Naive B cell (primary cell): ENCODE results near the gene CLBA1. TPM values are rescaled to one million over a fixed set of nuclear protein-coding genes. Genes with fewer than 3 reads are reported as not detected.
"Not testable (repeated sequence)": the region's sequence is repeated elsewhere in the genome, so short reads cannot be mapped to it uniquely, and the experiment has no call there.

Source experiments
- ATAC-seq, 2 donors: fragments of 150-1000 bp; cut with Tn5 transposase; 2 replicates each; pipeline ENCODE4 v1.10.0; 2021; ENCODE audit warnings: low read depth in 2 of 2, mild to moderate bottlenecking in 2 of 2, moderate library complexity in 2 of 2
- DNase-seq: peaks from one replicate; pipeline ENCODE4 v3.0.0; 2022
- H3K27ac Mint-ChIP-seq, 6 donors: one replicate each; pipeline ENCODE4 v1.8.0; 2020 to 2022; ENCODE audit warnings: mild to moderate bottlenecking in 6 of 6, mixed read lengths in 6 of 6, moderate library complexity in 5 of 6, inconsistent platforms in 2 of 6
- H3K27me3 Mint-ChIP-seq, 3 donors: one replicate each; pipeline ENCODE4 v1.8.0; 2021 to 2022; ENCODE audit warnings: mixed read lengths in 3 of 3, mild to moderate bottlenecking in 1 of 3
- H3K36me3 Mint-ChIP-seq, 2 donors: one replicate each; pipeline ENCODE4 v1.8.0; 2020 to 2022; ENCODE audit warnings: mixed read lengths in 2 of 2, inconsistent platforms in 1 of 2, mild to moderate bottlenecking in 1 of 2
- H3K4me1 Mint-ChIP-seq, 3 donors: one replicate each; pipeline ENCODE4 v1.8.0; 2020 to 2022; ENCODE audit warnings: mixed read lengths in 3 of 3, inconsistent platforms in 1 of 3, mild to moderate bottlenecking in 1 of 3, moderate library complexity in 1 of 3
- H3K4me3 Mint-ChIP-seq, 8 donors: one replicate each; pipeline ENCODE4 v1.8.0; 2020 to 2022; ENCODE audit warnings: mild to moderate bottlenecking in 8 of 8, mixed read lengths in 8 of 8, moderate library complexity in 8 of 8, inconsistent platforms in 2 of 8
- H3K9me3 Mint-ChIP-seq, 7 donors: one replicate each; pipeline ENCODE4 v1.8.0; 2020 to 2022; ENCODE audit warnings: mixed read lengths in 7 of 7, mild to moderate bottlenecking in 5 of 7, inconsistent platforms in 2 of 7, moderate library complexity in 1 of 7
- polyA plus RNA-seq, 6 donors: library from polyadenylated mRNA; unstranded; fragments of 300-500 nt; fragmentation: Illumina TruSeq; gene quantifications; one replicate each; pipeline ENCODE4 v1.2.3, GENCODE V29; 2021; ENCODE audit warnings: low read depth in 6 of 6

Gene CLBA1
- polyA plus RNA-seq, 6 donors from 2014 or later: 0.59 to 1.1 (median 0.85) TPM; not detected in 1

DNA sequence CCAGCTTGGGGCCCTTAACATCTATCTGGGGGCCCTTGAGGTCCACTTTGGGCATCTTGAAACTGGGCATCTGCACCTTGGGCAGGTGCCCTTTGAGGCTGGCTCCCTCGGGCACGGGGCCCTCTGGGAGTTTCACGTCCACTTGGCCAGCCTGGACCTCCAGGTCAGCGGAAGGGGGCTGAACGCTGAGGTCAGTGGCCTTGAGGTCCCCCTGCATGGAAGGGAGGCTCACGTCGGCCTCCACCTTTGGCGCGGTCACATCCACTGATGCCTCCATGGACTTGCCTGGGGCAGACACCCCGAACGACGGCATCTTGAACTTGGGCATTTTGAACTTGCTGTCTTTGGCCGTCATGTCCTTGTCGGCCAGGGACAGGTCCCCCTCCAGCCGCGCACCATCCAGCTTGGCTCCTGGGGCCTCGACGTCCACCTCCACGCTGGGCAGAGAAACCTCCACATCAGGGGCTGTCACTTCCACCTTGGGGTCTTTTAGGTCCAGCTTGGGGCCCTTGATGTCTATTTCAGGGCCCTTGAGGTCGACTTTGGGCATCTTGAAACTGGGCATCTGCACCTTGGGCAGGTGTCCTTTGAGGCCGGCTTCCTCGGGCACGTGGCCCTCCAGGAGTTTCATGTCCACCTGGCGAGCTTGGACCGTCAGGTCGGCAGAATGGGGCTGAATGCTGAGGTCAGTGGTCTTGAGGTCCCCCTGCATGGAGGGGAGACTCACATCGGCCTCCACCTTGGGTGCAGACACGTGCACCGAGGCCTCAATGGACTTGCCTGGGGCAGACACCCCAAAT lies 42.2 kb upstream of the CLBA1 start:
- H3K4me1 Mint-ChIP-seq, H3K36me3 Mint-ChIP-seq, H3K27ac Mint-ChIP-seq, ATAC-seq, H3K4me3 Mint-ChIP-seq, H3K9me3 Mint-ChIP-seq, H3K27me3 Mint-ChIP-seq, DNase-seq: not testable (repeated sequence)

GRCh38 chr14:104944016-104944308 lies 41.6 kb upstream of the CLBA1 start:
- not testable (repeated sequence) for H3K4me1 Mint-ChIP-seq, H3K9me3 Mint-ChIP-seq, ATAC-seq, H3K27me3 Mint-ChIP-seq, H3K4me3 Mint-ChIP-seq, DNase-seq, H3K36me3 Mint-ChIP-seq, H3K27ac Mint-ChIP-seq

DNA sequence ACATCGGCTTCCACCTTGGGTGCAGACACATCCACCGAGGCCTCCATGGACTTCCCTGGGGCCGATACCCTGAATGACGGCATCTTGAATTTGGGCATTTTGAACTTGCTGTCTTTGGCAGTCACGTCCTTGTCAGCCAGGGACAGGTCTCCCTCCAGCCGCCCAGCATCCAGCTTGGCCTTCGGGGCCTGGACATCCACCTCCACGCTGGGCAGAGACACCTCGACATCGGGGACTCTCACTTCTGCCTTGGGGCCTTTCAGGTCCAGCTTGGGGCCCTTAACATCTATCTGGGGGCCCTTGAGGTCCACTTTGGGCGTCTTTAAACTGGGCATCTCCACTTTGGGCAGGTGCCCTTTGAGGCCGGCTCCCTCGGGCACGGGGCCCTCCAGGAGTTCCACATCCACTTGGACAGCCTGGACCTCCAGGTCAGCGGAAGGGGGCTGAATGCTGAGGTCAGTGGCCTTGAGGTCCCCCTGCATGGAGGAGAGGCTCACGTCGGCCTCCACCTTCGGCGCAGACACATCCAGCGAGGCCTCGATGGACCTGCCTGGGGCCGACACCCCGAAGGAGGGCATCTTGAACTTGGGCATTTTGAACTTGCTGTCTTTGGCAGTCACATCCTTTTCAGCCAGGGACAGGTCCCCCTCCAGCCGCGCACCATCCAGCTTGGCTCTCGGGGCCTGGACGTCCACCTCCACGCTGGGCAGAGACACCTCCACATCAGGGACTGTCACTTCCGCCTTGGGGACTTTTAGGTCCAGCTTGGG lies 41.0 kb upstream of the CLBA1 start:
- H3K9me3 Mint-ChIP-seq, ATAC-seq, H3K4me3 Mint-ChIP-seq, H3K27ac Mint-ChIP-seq, H3K36me3 Mint-ChIP-seq, H3K27me3 Mint-ChIP-seq, DNase-seq, H3K4me1 Mint-ChIP-seq: not testable (repeated sequence)

- DNase-seq, ATAC-seq, H3K27me3 Mint-ChIP-seq, H3K27ac Mint-ChIP-seq, H3K36me3 Mint-ChIP-seq, H3K4me3 Mint-ChIP-seq, H3K4me1 Mint-ChIP-seq, H3K9me3 Mint-ChIP-seq: not testable (repeated sequence)
These were observed 40.3 kb upstream of the CLBA1 start for GRCh38 chr14:104945266-104945665.

- H3K27ac Mint-ChIP-seq: peak overlapping the region in 1 of 6 donors; percentile 74
- not testable (repeated sequence) for H3K36me3 Mint-ChIP-seq, H3K27me3 Mint-ChIP-seq, H3K9me3 Mint-ChIP-seq, ATAC-seq, H3K4me3 Mint-ChIP-seq, H3K4me1 Mint-ChIP-seq, DNase-seq
These were observed 39.3 kb upstream of the CLBA1 start for GRCh38 chr14:104945986-104946965.

- not testable (repeated sequence) for H3K27ac Mint-ChIP-seq, ATAC-seq, H3K4me1 Mint-ChIP-seq, DNase-seq, H3K36me3 Mint-ChIP-seq, H3K9me3 Mint-ChIP-seq, H3K4me3 Mint-ChIP-seq, H3K27me3 Mint-ChIP-seq
These were observed 38.4 kb upstream of the CLBA1 start for GRCh38 chr14:104947201-104947600.

- not testable (repeated sequence) for ATAC-seq, H3K27ac Mint-ChIP-seq, H3K27me3 Mint-ChIP-seq, H3K36me3 Mint-ChIP-seq, H3K4me3 Mint-ChIP-seq, DNase-seq, H3K9me3 Mint-ChIP-seq, H3K4me1 Mint-ChIP-seq
These were observed 37.5 kb upstream of the CLBA1 start for GRCh38 chr14:104947881-104948735.

- no peaks in the 10 kb centered on the region for H3K27me3 Mint-ChIP-seq
- H3K27ac Mint-ChIP-seq: no peak overlapping the region
- H3K9me3 Mint-ChIP-seq: no peaks in the 10 kb centered on the region
- H3K4me1 Mint-ChIP-seq: no peaks in the 10 kb centered on the region
- H3K36me3 Mint-ChIP-seq: no peaks in the 10 kb centered on the region
- ATAC-seq (no peak), DNase-seq (no peak)
- H3K4me3 Mint-ChIP-seq: no peak overlapping the region
These were observed 36.9 kb upstream of the CLBA1 start for GRCh38 chr14:104948736-104949031.

GRCh38 chr14:104949406-104949955 lies 36.1 kb upstream of the CLBA1 start:
- H3K4me3 Mint-ChIP-seq, H3K27me3 Mint-ChIP-seq, DNase-seq, ATAC-seq, H3K27ac Mint-ChIP-seq, H3K36me3 Mint-ChIP-seq, H3K9me3 Mint-ChIP-seq, H3K4me1 Mint-ChIP-seq: not testable (repeated sequence)

GRCh38 chr14:104950021-104950420 lies 35.6 kb upstream of the CLBA1 start:
- Mint-ChIP-seq H3K4me1 (no peaks in the 10 kb centered on the region), H3K27ac (no peak overlapping the region), H3K36me3 (no peaks in the 10 kb centered on the region), H3K9me3 (no peaks in the 10 kb centered on the region), H3K27me3 (no peaks in the 10 kb centered on the region), H3K4me3 (no peak overlapping the region)
- DNase-seq (no peak), ATAC-seq (no peak)

DNA sequence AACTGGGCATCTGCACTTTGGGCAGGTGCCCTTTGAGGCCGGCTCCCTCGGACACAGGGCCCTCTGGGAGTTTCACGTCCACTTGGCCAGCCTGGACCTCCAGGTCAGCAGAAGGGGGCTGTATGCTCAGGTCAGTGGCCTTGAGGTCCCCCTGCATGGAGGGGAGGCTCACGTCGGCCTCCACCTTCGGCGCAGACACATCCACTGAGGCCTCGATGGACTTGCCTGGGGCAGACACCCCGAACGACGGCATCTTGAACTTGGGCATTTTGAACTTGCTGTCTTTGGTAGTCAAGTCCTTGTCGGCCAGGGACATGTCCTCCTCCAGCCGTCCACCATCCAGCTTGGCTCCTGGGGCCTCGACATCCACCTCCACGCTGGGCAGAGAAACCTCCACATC lies 34.9 kb upstream of the CLBA1 start:
- ATAC-seq, H3K4me1 Mint-ChIP-seq, H3K36me3 Mint-ChIP-seq, H3K9me3 Mint-ChIP-seq, H3K4me3 Mint-ChIP-seq, H3K27me3 Mint-ChIP-seq, DNase-seq, H3K27ac Mint-ChIP-seq: not testable (repeated sequence)

GRCh38 chr14:104951863-104952657 lies 33.5 kb upstream of the CLBA1 start:
- H3K27me3 Mint-ChIP-seq, H3K4me3 Mint-ChIP-seq, H3K4me1 Mint-ChIP-seq, DNase-seq, H3K9me3 Mint-ChIP-seq, H3K27ac Mint-ChIP-seq, H3K36me3 Mint-ChIP-seq, ATAC-seq: not testable (repeated sequence)
